Left colon (tissue), 2 donors: ENCODE results near the gene SLC33A1. TPM values are rescaled to one million over a fixed set of nuclear protein-coding genes. Genes with fewer than 3 reads are reported as not detected.

Experiments used
- ATAC-seq: fragments of 200-7000 bp; cut with Tn5 transposase; one replicate; pipeline ENCODE4 v1.9.1; 2020; ENCODE audit warnings: mild to moderate bottlenecking, moderate library complexity
- DNase-seq, 2 donors: peaks; one replicate each; pipeline ENCODE4 v3.0.0-alpha.2; 2020
- intact Hi-C, 2 donors: fragments of 100-400 bp; cut with DNase I in 1 of 2; cut with micrococcal nuclease in 1 of 2; formaldehyde crosslinking; loops; one replicate each; pipeline versions ENCODE4 v1.11.2 to v1.14.0; 2022; cut with DNase I, micrococcal nuclease
- total RNA-seq, 2 donors: library from RNA; stranded (reverse); fragmentation: NEBNext Ultra II Directional; extraction: Animal tissue kit (Norgen Biotek cat#: 25700); gene quantifications; one replicate each; pipeline ENCODE4 v1.2.1, GENCODE V29; 2021
- donor health status: DM: no; HTN: no; CAD: no.
- donor health status: DM: yes; HTN: yes; CAD: no.

Gene SLC33A1
- total RNA-seq, 2 donors from 2014 or later = 27.3 to 29.6 TPM

GRCh38 chr3:155805802-155806618 lies 48.2 kb downstream of the SLC33A1 start, which contains the start of gene C3orf33:
Gene C3orf33, minus strand, starts transcription at chr3:155806278. Its CDS starts 26 bp downstream, at chr3:155806252.
- ATAC-seq (peak; percentile 96), DNase-seq (peak; percentile 45 to 79)
- intact Hi-C loops = no loop called here

- peak; percentile 78 for ATAC-seq
- intact Hi-C loops = no loop called here
- DNase-seq = peak; percentile 51 to 54
Measured at GRCh38 chr3:155805204-155805801, 48.9 kb downstream of the SLC33A1 start.

DNA sequence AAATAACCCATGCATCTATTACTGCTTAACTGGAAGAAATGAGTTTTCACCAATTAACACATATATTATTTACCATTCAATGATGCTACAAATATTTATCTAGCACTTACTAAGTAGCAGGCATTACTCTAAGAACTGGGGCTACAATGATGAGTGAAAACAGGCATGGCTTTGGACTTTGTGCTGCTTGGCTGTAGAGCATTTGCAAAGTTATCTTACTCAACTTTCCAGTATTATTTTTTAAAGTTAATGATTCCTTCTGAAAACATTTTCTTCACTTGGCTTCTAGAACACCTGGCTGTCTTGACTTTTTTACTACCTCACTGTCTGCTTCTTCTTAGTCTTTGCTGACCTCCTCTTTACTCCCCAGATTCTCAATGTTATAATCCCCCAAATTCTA lies 49.9 kb downstream of the SLC33A1 start:
- ATAC-seq = no peak
- no peak for DNase-seq
- intact Hi-C loops = no loop called here

DNA sequence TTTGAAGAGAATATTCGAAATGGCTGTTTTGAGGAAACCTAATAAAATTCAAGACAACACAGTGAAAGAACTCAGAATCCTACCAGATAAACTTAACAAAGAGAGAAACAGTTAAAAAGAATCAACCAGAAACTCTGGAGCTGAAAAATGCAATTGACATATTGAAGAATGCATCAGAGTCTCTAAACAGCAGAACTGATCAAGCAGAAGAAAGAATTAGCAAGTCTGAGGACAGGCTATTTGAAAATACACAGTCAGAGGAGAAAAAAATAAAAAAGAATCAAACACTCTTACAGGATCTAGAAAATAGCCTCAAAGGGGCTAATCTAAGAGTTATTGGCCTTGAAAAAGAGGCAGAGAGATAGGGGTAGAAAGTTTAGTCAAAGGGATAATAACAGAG lies 61.7 kb downstream of the SLC33A1 start:
- DNase-seq (no peak), ATAC-seq (no peak)
- intact Hi-C loops = no loop called here

- DNase-seq (no peak), ATAC-seq (no peak)
- intact Hi-C loops = no loop called here
Measured at GRCh38 chr3:155791190-155791589, 63.0 kb downstream of the SLC33A1 start.

DNA sequence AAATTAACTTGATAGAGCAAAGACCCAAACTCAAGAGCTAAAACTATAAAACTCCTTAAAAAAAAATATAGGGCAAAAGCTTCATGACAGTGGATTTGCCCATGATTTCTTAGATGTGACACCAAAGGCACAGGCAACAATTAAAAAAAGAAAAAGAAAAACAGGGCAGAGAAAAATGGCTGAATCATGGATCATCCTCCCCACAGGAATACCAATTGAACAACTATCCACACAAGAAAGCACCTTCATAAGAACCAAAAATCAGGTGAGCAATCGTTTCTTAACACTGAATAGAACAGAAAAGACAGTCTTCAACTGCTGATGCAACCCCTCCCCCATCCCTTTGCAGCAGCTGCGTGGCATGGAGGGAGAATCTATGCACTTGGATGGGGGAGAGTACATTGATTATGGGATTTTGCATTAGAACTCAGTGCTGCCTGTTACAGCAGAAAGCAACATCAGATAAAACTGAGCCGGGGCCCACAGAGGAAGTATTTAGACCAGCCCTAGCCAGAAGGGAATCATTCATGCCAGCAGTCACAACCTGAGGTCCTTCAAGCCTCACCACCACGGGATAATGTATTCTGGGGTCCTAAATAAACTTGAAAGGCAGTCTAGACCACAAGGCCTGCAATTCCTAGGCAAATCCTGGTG lies 63.8 kb downstream of the SLC33A1 start:
- ATAC-seq (no peak), DNase-seq (no peak)
- intact Hi-C loops = no loop called here

GRCh38 chr3:155785662-155786295 lies 68.4 kb downstream of the SLC33A1 start:
- intact Hi-C loops = no loop called here
- no peak for DNase-seq
- no peak for ATAC-seq

DNA sequence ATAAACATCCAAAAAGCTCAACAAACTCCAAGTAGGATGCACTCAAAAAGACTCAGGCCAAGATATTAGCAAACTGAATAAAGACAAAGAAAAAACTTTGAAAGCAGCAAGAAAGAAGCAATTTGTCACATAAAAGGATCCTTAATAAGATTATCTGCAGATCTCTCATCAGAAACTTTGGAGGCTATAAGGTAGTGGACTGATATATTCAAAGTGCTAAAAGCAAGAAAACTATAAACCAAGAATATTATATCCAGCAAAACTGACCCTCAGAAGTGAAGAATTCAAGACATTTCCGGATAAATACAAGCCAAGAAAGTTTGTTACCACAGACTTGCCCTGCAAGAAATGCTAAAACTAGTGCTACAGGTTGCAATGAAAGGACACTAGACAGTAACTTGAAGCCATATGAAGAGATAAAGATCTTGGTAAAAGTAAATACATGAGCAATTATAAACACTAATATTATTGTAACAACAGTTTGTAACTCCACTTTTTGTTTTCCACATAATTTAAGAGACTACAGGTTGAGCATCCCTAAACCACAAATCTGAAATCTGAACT lies 71.8 kb downstream of the SLC33A1 start:
- no peak for ATAC-seq
- intact Hi-C loops = no loop called here
- no peak for DNase-seq

DNA sequence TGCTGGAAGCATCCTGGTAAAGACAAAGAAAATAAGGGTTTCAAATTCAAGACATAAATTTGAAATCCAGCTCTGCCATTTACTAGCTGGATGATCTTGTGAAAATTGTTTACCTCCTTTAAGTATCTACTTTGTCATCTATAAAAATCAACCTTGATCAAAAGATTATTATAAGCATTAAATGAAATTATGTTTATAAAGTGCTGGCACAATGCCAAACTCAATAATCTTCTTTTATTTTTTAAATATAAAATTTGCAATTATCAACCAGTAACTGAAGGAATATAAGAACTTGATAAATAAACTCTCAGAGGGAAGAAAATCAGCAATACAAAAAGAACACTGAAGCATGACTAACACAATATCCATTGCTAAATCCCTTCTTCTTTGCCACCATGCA lies 73.9 kb downstream of the SLC33A1 start:
- intact Hi-C loops = no loop called here
- ATAC-seq = no peak
- no peak for DNase-seq

DNA sequence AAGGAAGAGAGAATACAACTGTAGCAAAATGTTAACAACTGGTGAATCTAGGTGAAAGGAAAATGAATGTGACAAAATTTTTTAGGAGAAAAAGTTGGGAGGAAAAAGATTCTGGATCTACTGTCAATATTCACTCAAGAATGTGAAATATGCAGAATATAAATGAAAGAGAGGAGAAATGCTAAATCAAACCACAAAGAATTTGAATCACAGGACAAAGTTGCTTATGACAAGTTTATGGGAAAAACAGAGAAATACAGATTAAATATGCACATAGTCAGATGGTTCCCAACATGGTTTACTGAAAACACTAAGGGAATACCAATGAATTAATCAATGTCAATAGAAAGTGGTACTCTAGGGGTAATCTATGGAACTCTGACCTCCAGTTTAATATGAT lies 75.8 kb downstream of the SLC33A1 start:
- DNase-seq (no peak), ATAC-seq (no peak)
- intact Hi-C loops = no loop called here

DNA sequence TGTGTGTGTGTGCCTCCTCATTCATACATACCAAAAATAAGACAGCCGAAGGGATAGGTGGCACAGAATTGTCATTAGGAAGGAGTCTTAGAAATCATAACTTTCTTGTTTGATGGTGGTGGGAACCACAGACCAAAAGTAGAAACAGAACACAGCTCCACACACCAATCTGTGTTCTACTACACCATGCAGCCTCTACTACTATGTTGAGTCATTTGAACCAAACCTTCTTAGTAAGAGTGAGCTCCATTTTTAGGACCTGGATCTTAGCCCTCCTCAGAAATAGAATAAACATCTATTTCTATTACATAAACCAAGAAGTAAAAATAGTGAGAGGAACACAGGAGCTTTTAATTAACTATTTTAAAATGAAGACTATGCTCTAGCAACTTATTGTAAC lies 81.4 kb downstream of the SLC33A1 start:
- no peak for DNase-seq
- intact Hi-C loops = no loop called here
- ATAC-seq = no peak

- intact Hi-C loops = no loop called here
- no peak for ATAC-seq
- no peak for DNase-seq
Measured at GRCh38 chr3:155771126-155771525, 83.1 kb downstream of the SLC33A1 start.

Other genes with a start within 250 kb of the SLC33A1 start
- gene PLCH1, start 109.4 kb downstream of the SLC33A1 start, total RNA-seq = 1 to 10 TPM; 7.1 to 8.5 TPM
- 1 to 10 TPM; 2.9 to 3.2 TPM for gene C3orf33, start 48.1 kb downstream of the SLC33A1 start, total RNA-seq
- 10 to 100 TPM; 37.0 to 39.6 TPM for gene GMPS, start 16.2 kb upstream of the SLC33A1 start, total RNA-seq